CD4-positive, CD25-positive, alpha-beta regulatory T cell (primary cell): Measurements from ENCODE around the gene FGF12. TPM values are rescaled to one million over a fixed set of nuclear protein-coding genes. Genes with fewer than 3 reads are reported as not detected.

ENCODE experiments used
- ATAC-seq, 2 donors: fragments of 150-1000 bp; cut with Tn5 transposase; one replicate each; pipeline ENCODE4 v1.10.0; 2021; ENCODE audit warnings: low read depth in 2 of 2, moderate number of reproducible peaks in 2 of 2, moderate library complexity in 1 of 2
- DNase-seq, 3 donors: peaks; one replicate each; pipeline versions ENCODE4 v3.0.0 to v3.0.0-alpha.2; 2012 to 2022; ENCODE audit warnings: mixed read lengths in 1 of 3
- H3K27ac ChIP-seq: one replicate; pipeline ENCODE4 v1.7.0; 2013; ENCODE audit warnings: mild to moderate bottlenecking, low read length; ENCODE audit not compliant: insufficient read depth, poor library complexity, severe bottlenecking
- H3K27me3 ChIP-seq: one replicate; pipeline ENCODE4 v1.7.0; 2013; ENCODE audit warnings: low read length; ENCODE audit not compliant: control insufficient read depth, insufficient read depth
- H3K36me3 ChIP-seq: one replicate; pipeline ENCODE4 v1.7.0; 2013; ENCODE audit warnings: mild to moderate bottlenecking, low read length, moderate library complexity; ENCODE audit not compliant: control insufficient read depth, insufficient read depth
- H3K4me1 ChIP-seq: 2 replicates; pipeline ENCODE4 v1.7.0; 2013; ENCODE audit warnings: mild to moderate bottlenecking, low read length; ENCODE audit not compliant: insufficient read depth, control insufficient read depth, poor library complexity, severe bottlenecking
- H3K4me3 ChIP-seq: one replicate; pipeline ENCODE4 v1.7.0; 2013; ENCODE audit warnings: low read depth, mild to moderate bottlenecking, low read length, moderate library complexity
- H3K9me3 ChIP-seq, 2 experiments: 1 replicate in 1 of 2; 2 replicates in 1 of 2; pipeline ENCODE4 v1.7.0; 2013; ENCODE audit warnings: low read length in 2 of 2, mild to moderate bottlenecking in 1 of 2, moderate library complexity in 1 of 2; ENCODE audit not compliant: control insufficient read depth in 2 of 2
- H3K27ac Mint-ChIP-seq, 3 donors: one replicate each; pipeline ENCODE4 v1.8.0; 2020 to 2022; ENCODE audit warnings: mild to moderate bottlenecking in 3 of 3, mixed read lengths in 3 of 3, moderate library complexity in 2 of 3
- H3K27me3 Mint-ChIP-seq: one replicate; pipeline ENCODE4 v1.8.0; 2022; ENCODE audit warnings: mild to moderate bottlenecking, mixed read lengths
- H3K36me3 Mint-ChIP-seq: one replicate; pipeline ENCODE4 v1.8.0; 2020; ENCODE audit warnings: mixed read lengths
- H3K4me1 Mint-ChIP-seq, 4 donors: one replicate each; pipeline ENCODE4 v1.8.0; 2020 to 2022; ENCODE audit warnings: mixed read lengths in 4 of 4, mild to moderate bottlenecking in 1 of 4
- H3K4me3 Mint-ChIP-seq, 4 donors: one replicate each; pipeline ENCODE4 v1.8.0; 2020 to 2022; ENCODE audit warnings: mild to moderate bottlenecking in 4 of 4, mixed read lengths in 4 of 4, moderate library complexity in 3 of 4
- H3K9me3 Mint-ChIP-seq, 7 donors: one replicate each; pipeline ENCODE4 v1.8.0; 2020 to 2022; ENCODE audit warnings: mixed read lengths in 7 of 7, mild to moderate bottlenecking in 3 of 7, moderate library complexity in 2 of 7
- polyA plus RNA-seq, 4 donors: library from polyadenylated mRNA; unstranded; fragments of 300-500 nt; fragmentation: Illumina TruSeq; gene quantifications; one replicate each; pipeline ENCODE4 v1.2.3, GENCODE V29; 2021
- total RNA-seq: library from RNA; stranded (reverse); gene quantifications from one replicate; pipeline ENCODE4 v1.2.3, GENCODE V29; 2022

The FGF12 gene
- total and polyA plus RNA-seq, 5 donors from 2014 or later = not detected

DNA sequence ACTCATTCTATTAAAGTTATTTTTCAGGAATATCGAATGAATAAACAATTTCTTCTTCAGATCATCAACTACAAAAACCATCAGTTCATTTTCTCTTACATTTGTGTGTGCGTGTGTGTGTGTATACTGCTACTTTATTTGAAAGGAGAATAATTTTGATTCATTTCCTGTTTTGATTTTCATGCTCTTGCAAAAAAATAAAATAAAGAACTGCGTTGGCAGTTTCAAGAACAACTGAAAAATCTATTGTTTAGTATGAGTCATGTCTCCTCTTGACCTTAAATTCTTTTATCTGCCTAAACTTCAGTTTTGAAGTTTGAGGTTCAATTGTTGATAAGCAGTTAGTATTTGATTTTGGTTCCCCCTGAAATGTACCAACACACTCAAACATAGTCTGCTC, 540.8 kb downstream of the FGF12 start:
- Mint-ChIP-seq H3K36me3 (no peaks in the 10 kb centered on the region), H3K27me3 (no peaks in the 10 kb centered on the region), H3K4me1 (no peaks in the 10 kb centered on the region), H3K9me3 (peaks cover 0 to 4% (median 0%) of the 10 kb centered on the region in 7 donors), H3K27ac (no peak overlapping the region), H3K4me3 (no peak overlapping the region)
- Histone ChIP-seq H3K36me3 (no peaks in the 10 kb centered on the region), H3K9me3 (no peaks in the 10 kb centered on the region), H3K4me3 (no peak overlapping the region), H3K4me1 (no peaks in the 10 kb centered on the region), H3K27ac (no peak overlapping the region), H3K27me3 (no peaks in the 10 kb centered on the region)
- DNase-seq (peak in 1 of 3 donors; percentile 3), ATAC-seq (no peak)

DNA sequence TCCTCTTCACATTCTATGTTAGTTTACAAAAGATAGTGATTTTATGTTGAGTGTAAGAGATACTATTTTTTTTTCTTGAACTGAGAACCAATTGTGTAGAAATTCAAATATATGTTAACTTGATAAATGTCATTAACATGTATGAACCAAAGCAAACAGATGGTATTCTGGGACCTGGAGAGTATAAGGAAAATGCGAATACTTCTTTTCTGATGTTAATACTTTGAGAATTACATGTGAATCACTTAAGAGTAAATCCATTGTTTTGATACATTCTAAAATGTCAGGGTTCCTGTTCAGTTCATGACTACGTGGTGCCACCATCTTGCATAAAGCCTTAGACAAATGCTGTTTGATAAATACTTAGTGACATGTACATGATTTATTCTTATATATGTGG, 541.3 kb downstream of the FGF12 start:
- Histone ChIP-seq H3K9me3 (no peaks in the 10 kb centered on the region), H3K4me1 (no peaks in the 10 kb centered on the region), H3K27ac (no peak overlapping the region), H3K4me3 (no peak overlapping the region), H3K27me3 (no peaks in the 10 kb centered on the region), H3K36me3 (no peaks in the 10 kb centered on the region)
- DNase-seq (no peak), ATAC-seq (no peak)
- peaks cover 0 to 4% (median 0%) of the 10 kb centered on the region in 7 donors for H3K9me3 Mint-ChIP-seq
- no peaks in the 10 kb centered on the region for H3K4me1 Mint-ChIP-seq
- no peak overlapping the region for H3K27ac Mint-ChIP-seq
- H3K36me3 Mint-ChIP-seq = no peaks in the 10 kb centered on the region
- no peaks in the 10 kb centered on the region for H3K27me3 Mint-ChIP-seq
- no peak overlapping the region for H3K4me3 Mint-ChIP-seq

DNA sequence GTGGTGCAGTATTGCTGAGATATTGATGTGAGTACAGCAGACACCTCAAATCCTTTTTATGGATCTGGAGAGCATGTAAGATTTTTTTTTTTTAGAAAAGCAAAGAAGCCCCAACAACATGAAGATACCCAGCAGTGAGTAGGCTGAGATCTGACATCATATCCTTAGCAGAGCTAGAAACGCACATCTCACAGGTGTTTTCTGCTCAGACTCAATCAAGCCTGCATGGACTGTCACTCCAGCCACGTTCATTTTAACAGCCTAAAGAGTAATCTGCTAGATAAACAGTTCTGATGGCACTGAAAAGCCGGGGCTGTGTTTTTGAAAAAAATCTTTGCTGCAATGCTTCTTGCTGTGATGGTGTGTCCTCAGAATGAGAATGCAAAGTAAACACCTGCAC, 544.2 kb downstream of the FGF12 start:
- DNase-seq (no peak), ATAC-seq (no peak)
- Histone ChIP-seq H3K4me1 (no peaks in the 10 kb centered on the region), H3K27ac (no peak overlapping the region), H3K27me3 (no peaks in the 10 kb centered on the region), H3K36me3 (no peaks in the 10 kb centered on the region), H3K4me3 (no peak overlapping the region), H3K9me3 (no peaks in the 10 kb centered on the region)
- Mint-ChIP-seq H3K4me3 (no peak overlapping the region), H3K27ac (no peak overlapping the region), H3K4me1 (no peaks in the 10 kb centered on the region), H3K9me3 (peaks cover 0 to 4% (median 0%) of the 10 kb centered on the region in 7 donors), H3K36me3 (no peaks in the 10 kb centered on the region), H3K27me3 (no peaks in the 10 kb centered on the region)

DNA sequence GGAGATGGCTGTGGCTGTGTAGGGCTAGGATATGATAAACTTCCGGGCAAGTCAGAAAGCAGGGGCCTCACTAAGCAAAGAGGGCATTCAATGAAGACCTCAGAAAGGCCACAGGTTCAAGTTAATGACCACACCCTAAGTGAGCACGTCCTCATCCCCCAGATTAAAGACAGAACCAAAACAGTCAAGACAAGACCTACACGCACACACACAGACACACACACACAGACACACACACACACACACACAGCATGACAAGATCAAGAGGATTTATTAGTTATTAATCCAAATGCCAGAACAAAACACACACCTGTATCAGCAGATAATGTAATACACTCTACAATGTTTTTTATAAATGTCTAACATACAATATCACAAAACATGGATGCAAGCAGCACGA, 546.2 kb downstream of the FGF12 start:
- Mint-ChIP-seq H3K36me3 (no peaks in the 10 kb centered on the region), H3K9me3 (peaks cover 0 to 4% (median 0%) of the 10 kb centered on the region in 7 donors), H3K27me3 (no peaks in the 10 kb centered on the region), H3K27ac (no peak overlapping the region), H3K4me1 (no peaks in the 10 kb centered on the region), H3K4me3 (no peak overlapping the region)
- ATAC-seq (no peak), DNase-seq (no peak)
- Histone ChIP-seq H3K4me3 (no peak overlapping the region), H3K27ac (no peak overlapping the region), H3K4me1 (no peaks in the 10 kb centered on the region), H3K27me3 (no peaks in the 10 kb centered on the region), H3K9me3 (no peaks in the 10 kb centered on the region), H3K36me3 (no peaks in the 10 kb centered on the region)

DNA sequence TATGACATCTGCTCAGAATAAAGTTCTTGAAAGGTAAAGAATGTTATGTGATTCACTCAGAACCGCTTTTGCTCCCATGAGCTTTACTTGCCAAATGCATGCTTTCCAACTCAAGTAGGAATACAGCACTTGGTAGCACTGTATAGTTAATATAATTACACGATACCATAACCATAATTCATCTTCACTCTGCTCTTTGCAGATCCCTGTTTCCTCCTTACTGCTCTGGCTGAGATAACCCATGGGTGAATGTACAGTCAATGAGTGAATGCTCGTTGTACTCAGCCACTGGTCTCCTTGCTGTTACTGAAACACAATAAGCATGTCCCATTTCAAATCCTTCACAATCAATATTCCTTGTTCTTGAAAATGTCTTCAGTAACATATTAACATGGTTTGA, 550.0 kb downstream of the FGF12 start:
- H3K36me3 Mint-ChIP-seq = no peaks in the 10 kb centered on the region
- Histone ChIP-seq H3K27ac (no peak overlapping the region), H3K9me3 (no peaks in the 10 kb centered on the region), H3K4me1 (no peaks in the 10 kb centered on the region), H3K27me3 (no peaks in the 10 kb centered on the region), H3K36me3 (no peaks in the 10 kb centered on the region), H3K4me3 (no peak overlapping the region)
- no peak overlapping the region for H3K27ac Mint-ChIP-seq
- no peak for DNase-seq
- H3K4me3 Mint-ChIP-seq = no peak overlapping the region
- no peaks in the 10 kb centered on the region for H3K4me1 Mint-ChIP-seq
- peaks cover 0 to 7% (median 0%) of the 10 kb centered on the region in 7 donors for H3K9me3 Mint-ChIP-seq
- ATAC-seq = no peak
- no peaks in the 10 kb centered on the region for H3K27me3 Mint-ChIP-seq

DNA sequence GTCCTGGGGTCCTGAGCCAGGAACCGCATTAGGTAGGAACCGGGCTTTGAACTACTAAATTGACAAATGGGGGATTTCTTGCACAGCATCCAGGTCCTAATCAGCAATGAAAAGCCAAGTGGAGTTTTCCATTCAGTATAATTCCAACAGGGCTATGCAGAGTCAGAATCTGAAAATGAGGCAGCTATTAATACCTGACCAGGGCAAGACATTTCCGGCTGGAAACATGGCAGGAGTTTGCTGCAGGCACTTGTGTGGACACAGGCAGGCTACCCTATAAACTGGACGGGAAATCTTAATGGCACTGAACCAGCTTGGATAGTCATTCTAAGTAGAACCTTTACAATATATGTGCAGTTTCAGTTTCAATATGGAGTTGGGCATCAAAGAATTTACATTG, 553.1 kb downstream of the FGF12 start:
- no peaks in the 10 kb centered on the region for H3K9me3 ChIP-seq
- H3K4me3 ChIP-seq = no peak overlapping the region
- ATAC-seq (no peak), DNase-seq (no peak)
- H3K4me1 ChIP-seq = no peaks in the 10 kb centered on the region
- no peaks in the 10 kb centered on the region for H3K27me3 ChIP-seq
- H3K36me3 ChIP-seq = no peaks in the 10 kb centered on the region
- Mint-ChIP-seq H3K36me3 (no peaks in the 10 kb centered on the region), H3K27me3 (no peaks in the 10 kb centered on the region), H3K4me3 (no peak overlapping the region), H3K9me3 (peaks cover 0 to 7% (median 0%) of the 10 kb centered on the region in 7 donors), H3K4me1 (no peaks in the 10 kb centered on the region), H3K27ac (no peak overlapping the region)
- H3K27ac ChIP-seq = no peak overlapping the region

DNA sequence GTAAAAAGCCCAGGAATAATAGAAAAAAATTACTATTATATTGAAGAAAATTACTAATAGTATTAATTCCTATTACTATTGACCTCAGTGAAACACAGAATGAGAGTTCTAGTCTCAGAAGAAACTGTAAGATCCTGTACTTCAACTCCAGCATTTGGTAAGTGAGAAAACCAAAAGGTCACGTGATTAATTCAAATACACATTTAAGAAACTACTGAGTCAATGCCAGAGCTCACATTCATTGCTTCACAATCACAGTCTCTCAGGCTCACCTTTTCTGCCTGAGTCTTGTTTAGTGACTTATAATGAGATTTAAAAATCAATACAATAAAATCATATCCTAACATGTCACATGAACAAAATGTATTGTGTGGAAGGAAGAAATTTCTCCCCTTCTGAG, 556.1 kb downstream of the FGF12 start:
- Mint-ChIP-seq H3K9me3 (peaks cover 0 to 8% (median 0%) of the 10 kb centered on the region in 7 donors), H3K4me3 (no peak overlapping the region), H3K4me1 (no peaks in the 10 kb centered on the region), H3K36me3 (no peaks in the 10 kb centered on the region), H3K27me3 (no peaks in the 10 kb centered on the region), H3K27ac (no peak overlapping the region)
- DNase-seq = no peak
- no peaks in the 10 kb centered on the region for H3K36me3 ChIP-seq
- ATAC-seq = no peak
- H3K27ac ChIP-seq = no peak overlapping the region
- no peaks in the 10 kb centered on the region for H3K27me3 ChIP-seq
- no peak overlapping the region for H3K4me3 ChIP-seq
- H3K9me3 ChIP-seq = no peaks in the 10 kb centered on the region
- no peaks in the 10 kb centered on the region for H3K4me1 ChIP-seq

DNA sequence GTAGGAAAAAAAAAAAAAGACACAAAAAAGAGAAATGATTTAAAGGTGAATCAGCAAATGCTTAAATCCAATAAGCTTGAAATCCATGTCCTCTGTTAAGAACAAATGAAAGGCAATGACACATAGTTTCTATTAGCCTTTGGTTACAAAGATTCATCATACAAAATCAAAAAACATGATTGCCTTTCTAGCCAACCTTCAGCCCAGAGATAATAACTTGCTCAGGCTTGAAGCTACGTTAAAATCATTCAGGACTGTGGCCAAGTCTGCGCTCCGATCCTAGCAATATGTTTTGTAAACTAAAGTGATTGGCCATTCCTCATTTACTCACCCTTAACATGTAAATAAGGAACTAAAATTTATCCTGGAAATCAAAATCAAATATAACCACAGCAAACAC, 556.7 kb downstream of the FGF12 start:
- H3K4me3 ChIP-seq = no peak overlapping the region
- H3K36me3 ChIP-seq = no peaks in the 10 kb centered on the region
- no peaks in the 10 kb centered on the region for H3K27me3 ChIP-seq
- H3K27me3 Mint-ChIP-seq = no peaks in the 10 kb centered on the region
- ATAC-seq (no peak), DNase-seq (no peak)
- no peaks in the 10 kb centered on the region for H3K9me3 ChIP-seq
- H3K9me3 Mint-ChIP-seq = peaks cover 0 to 7% (median 0%) of the 10 kb centered on the region in 7 donors
- no peak overlapping the region for H3K27ac ChIP-seq
- H3K4me1 ChIP-seq = no peaks in the 10 kb centered on the region
- H3K36me3 Mint-ChIP-seq = no peaks in the 10 kb centered on the region
- H3K4me3 Mint-ChIP-seq = no peak overlapping the region
- H3K27ac Mint-ChIP-seq = no peak overlapping the region
- no peaks in the 10 kb centered on the region for H3K4me1 Mint-ChIP-seq
